Activated effector memory CD4-positive, alpha-beta T cell treated with Interleukin-2 at 50 U/mL for 16 hours (primary cell): ENCODE measurements around the gene MEP1A.
"Not testable (repeated sequence)": the region's sequence is repeated elsewhere in the genome, so short reads cannot be mapped to it uniquely, and the experiment has no call there.

Source experiments
- DNase-seq: peaks from one replicate; pipeline ENCODE4 v3.0.0-alpha.2; 2020

MEP1A gene

GRCh38 chr6:46838033-46838432 is 44.8 kb downstream of the MEP1A start:
- DNase-seq = no peak

- DNase-seq = not testable (repeated sequence)
These were observed 49.2 kb downstream of the MEP1A start for GRCh38 chr6:46842252-46842846.

- no peak for DNase-seq
These were observed 51.9 kb downstream of the MEP1A start for GRCh38 chr6:46845126-46845525.

- peak; percentile 19 for DNase-seq
These were observed 55.6 kb downstream of the MEP1A start for GRCh38 chr6:46848684-46849360.

GRCh38 chr6:46849361-46849690 is 56.1 kb downstream of the MEP1A start:
- DNase-seq = no peak

DNA sequence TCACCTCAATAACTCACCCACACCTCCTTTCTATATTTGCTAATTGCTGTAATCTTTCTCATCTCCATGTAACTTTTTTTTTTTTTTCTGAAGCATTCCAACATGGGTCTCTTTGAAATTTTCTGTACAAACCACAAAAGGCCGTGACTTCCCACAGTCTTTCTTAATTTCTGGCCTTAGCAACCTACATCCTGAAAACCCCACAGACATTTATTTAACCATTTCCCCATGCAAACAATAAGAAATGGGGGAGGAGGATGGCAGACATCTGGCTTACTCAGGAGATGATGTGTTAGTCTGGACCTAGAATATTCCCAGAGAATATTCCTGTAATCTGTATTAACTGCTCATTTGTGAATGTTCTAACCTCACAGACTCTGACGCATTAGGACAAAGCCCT is 57.6 kb downstream of the MEP1A start:
- no peak for DNase-seq

- not testable (repeated sequence) for DNase-seq
These were observed 58.4 kb downstream of the MEP1A start for GRCh38 chr6:46851576-46851975.

DNA sequence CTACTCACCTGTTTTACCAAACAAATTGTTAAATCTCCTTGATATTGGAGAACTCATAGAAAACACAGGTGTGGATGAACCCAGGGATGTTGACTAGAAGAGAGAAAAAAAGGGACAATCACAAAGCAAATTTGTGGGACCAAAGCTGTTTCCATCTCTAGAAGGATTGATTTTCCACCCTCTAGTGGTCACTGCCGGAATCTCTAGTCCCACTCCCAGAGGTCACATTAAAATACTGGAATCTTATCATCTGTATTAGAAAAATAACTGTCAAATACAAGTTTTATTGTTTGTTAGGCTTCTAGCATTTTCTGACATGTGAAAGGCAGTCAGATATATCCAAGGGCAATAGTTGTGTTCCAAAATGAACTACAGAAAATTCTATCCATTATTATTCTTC is 62.8 kb downstream of the MEP1A start:
- not testable (repeated sequence) for DNase-seq

DNA sequence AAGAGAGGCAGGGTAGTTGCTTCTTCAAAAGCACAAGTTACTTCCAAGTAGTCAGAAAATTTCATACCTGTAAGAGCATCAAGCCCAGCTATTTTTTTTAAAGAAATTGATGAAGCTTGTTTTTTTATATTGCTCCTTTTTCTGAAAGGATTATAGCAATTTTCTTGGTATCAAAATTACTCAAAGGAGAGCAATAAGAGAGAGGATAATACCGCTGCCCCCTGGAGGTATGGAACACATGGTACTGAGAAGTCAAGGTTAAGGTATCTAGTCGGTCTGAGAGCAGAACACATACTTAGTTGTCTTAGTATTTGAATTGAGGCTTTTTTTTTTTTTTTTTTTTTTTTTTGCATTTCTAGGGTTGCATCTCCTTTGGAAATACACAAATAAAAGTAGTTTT is 69.2 kb downstream of the MEP1A start:
- DNase-seq = no peak

GRCh38 chr6:46863791-46864190 is 70.6 kb downstream of the MEP1A start:
- no peak for DNase-seq

DNA sequence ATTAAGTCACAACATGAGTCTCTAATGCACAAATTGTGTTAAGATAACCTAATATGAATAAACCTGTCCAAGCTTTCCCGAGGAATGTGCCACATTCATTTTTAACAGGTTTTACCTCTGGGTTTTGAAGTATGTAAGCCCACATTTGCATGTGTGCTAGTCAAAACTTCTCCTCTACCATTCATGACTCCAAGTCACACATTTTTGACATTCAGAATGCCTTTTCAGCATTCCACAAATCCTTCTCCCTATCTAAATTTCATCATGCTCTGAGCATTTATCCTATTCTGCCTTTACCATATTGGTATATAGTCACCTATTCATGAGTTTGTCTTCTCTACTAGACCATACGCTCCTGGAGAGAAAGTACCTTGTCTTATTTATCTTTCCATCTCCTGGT is 72.0 kb downstream of the MEP1A start:
- DNase-seq = no peak

- no peak for DNase-seq
These were observed 74.2 kb downstream of the MEP1A start for GRCh38 chr6:46867411-46867810.

DNA sequence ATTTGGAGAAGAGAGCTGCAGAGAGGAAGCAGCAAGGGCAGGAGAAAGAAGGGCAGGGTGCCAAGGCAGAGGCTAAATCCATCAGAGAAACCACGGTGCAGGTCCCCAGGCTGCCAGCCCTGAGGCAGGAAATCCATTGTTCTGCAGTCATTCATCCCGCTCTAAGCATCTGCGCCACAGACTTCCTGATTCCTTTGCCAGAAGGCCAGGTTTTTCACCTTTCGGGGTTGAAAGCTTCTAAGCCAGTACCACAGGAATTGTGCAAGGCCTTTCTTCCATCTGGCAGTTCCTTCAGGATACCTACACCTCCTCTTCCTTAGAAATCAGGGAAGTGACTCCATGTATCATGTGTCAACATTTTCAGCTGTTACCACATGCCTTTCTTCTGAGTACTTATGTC is 82.9 kb downstream of the MEP1A start:
- DNase-seq = no peak

DNA sequence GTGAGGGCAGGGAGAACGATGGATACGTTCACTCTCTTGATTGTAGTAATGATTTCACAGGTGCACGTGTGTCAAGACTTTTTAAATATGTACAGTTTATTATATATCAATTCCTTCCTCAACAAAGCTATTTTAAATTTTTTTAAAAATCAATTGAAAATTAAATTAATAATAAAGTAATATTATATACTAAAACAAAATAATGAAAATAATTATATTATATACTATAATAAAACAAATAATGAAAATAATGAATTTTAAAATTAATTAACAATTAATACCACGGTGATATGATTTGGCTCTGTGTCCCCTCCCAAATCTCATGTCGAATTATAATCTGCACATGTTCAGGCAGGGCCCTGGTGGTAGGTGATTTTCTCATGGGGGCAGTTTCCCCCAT is 85.8 kb downstream of the MEP1A start:
- no peak for DNase-seq

- DNase-seq = no peak
These were observed 89.5 kb downstream of the MEP1A start for GRCh38 chr6:46882645-46883044.

GRCh38 chr6:46888031-46888430 is 94.8 kb downstream of the MEP1A start:
- no peak for DNase-seq

DNA sequence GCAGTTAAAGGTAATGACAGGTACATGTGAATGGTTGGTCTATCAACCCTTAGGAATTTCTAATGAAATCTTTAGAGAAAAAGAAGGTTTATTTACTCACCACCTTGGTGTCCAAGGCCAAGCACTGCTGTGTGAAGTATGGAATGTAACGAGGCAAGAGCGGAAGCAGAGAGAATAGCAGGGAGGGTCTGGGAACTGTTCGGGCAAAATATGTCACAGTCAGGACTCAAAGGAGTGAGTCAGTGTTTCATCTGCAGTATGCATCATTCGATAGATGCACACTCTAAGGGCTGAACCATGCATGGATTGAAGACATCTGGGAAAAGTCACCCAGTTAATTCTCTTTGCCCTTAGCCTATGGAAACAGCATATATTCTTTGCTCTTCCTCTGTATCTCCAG is 95.4 kb downstream of the MEP1A start:
- DNase-seq = no peak
